Eye (tissue), 1 donor: Measurements from ENCODE around the gene LRRFIP2.
"Not testable (repeated sequence)": the region's sequence is repeated elsewhere in the genome, so short reads cannot be mapped to it uniquely, and the experiment has no call there.

Experiments used
- DNase-seq: peaks from one replicate; pipeline ENCODE4 v3.0.0-alpha.2; 2015

LRRFIP2 gene

GRCh38 chr3:37174532-37175126 is at the start of gene LRRFIP2:
TSS of gene LRRFIP2 (minus strand) at chr3:37174582. CDS start at chr3:37148983, 25,599 bp downstream.
- DNase-seq = peak; percentile 9

- DNase-seq = no peak
Measured at GRCh38 chr3:37223576-37223975, 49.2 kb upstream of the LRRFIP2 start.

GRCh38 chr3:37223141-37223558 is 48.8 kb upstream of the LRRFIP2 start:
- no peak for DNase-seq

- not testable (repeated sequence) for DNase-seq
Measured at GRCh38 chr3:37222542-37222941, 48.2 kb upstream of the LRRFIP2 start.

GRCh38 chr3:37221407-37221806 is 47.0 kb upstream of the LRRFIP2 start:
- no peak for DNase-seq

- peak; percentile 64 for DNase-seq
Measured at GRCh38 chr3:37219266-37219665, 44.9 kb upstream of the LRRFIP2 start.

GRCh38 chr3:37218206-37218605 is 43.8 kb upstream of the LRRFIP2 start:
- no peak for DNase-seq

- DNase-seq = no peak
Measured at GRCh38 chr3:37217098-37217849, 42.9 kb upstream of the LRRFIP2 start.

GRCh38 chr3:37216597-37217097 is 42.3 kb upstream of the LRRFIP2 start:
- DNase-seq = no peak

- DNase-seq = no peak
Measured at GRCh38 chr3:37214076-37214475, 39.7 kb upstream of the LRRFIP2 start.

- no peak for DNase-seq
Measured at GRCh38 chr3:37210230-37210629, 35.8 kb upstream of the LRRFIP2 start.

GRCh38 chr3:37208576-37208975 is 34.2 kb upstream of the LRRFIP2 start:
- not testable (repeated sequence) for DNase-seq

- DNase-seq = not testable (repeated sequence)
Measured at GRCh38 chr3:37208008-37208407, 33.6 kb upstream of the LRRFIP2 start.

- DNase-seq = not testable (repeated sequence)
Measured at GRCh38 chr3:37206041-37206440, 31.7 kb upstream of the LRRFIP2 start.

GRCh38 chr3:37204314-37204713 is 29.9 kb upstream of the LRRFIP2 start:
- DNase-seq = no peak

- no peak for DNase-seq
Measured at GRCh38 chr3:37202035-37202434, 27.7 kb upstream of the LRRFIP2 start.

- DNase-seq = no peak
Measured at GRCh38 chr3:37200141-37200540, 25.8 kb upstream of the LRRFIP2 start.

GRCh38 chr3:37198996-37199395 is 24.6 kb upstream of the LRRFIP2 start:
- no peak for DNase-seq

- DNase-seq = no peak
Measured at GRCh38 chr3:37198547-37198946, 24.2 kb upstream of the LRRFIP2 start.

GRCh38 chr3:37197810-37198371 is 23.5 kb upstream of the LRRFIP2 start:
- DNase-seq = peak; percentile 63

GRCh38 chr3:37194533-37194932 is 20.2 kb upstream of the LRRFIP2 start:
- no peak for DNase-seq

GRCh38 chr3:37190667-37191066 is 16.3 kb upstream of the LRRFIP2 start:
- DNase-seq = no peak

- DNase-seq = no peak
Measured at GRCh38 chr3:37189109-37189508, 14.7 kb upstream of the LRRFIP2 start.

GRCh38 chr3:37183976-37184375 is 9.6 kb upstream of the LRRFIP2 start:
- no peak for DNase-seq
